GM18498 (cell line): ENCODE data around the gene IDH3G.
"Not testable (repeated sequence)": the region's sequence is repeated elsewhere in the genome, so short reads cannot be mapped to it uniquely, and the experiment has no call there.

ENCODE experiments used
- ATAC-seq: cut with Tn5 transposase; IDR thresholded peaks from one replicate; pipeline ENCODE4 v1.9.1; 2021; ENCODE audit warnings: mild to moderate bottlenecking, moderate library complexity; ENCODE audit not compliant: unreplicated experiment

Gene IDH3G

DNA sequence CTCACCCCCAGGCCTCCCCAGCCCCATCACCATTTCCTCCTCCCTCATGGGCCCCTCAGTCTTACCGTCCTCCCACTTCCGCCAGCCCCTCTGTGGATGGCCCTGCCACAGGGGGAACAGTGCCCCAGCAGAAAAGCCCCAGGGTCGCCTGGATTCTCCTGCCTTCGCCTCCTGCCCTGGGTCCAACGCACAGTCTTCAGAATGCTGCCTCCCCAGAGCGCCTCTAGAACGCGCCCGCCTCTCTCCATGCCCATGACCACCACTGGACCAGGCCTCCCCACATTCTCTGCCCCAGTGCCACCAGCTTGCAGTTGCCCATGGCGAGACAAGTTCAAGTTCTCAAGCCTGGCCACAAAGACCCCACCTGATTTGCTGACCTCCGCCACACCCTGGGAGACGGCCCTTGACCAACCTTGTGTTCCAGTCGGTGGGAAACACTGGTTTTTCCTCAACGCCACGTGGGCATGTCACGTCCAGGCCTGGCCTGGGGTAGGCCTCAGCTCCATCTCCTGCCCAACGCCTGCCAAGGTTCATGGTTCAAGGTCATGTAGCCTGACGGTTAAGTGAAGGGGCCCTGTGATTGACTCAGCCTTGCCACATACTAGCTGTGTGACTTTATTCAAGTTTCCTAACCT is 30.8 kb downstream of the IDH3G start:
- no peak for ATAC-seq

- no peak for ATAC-seq
These were observed 31.5 kb downstream of the IDH3G start for GRCh38 chrX:153762626-153763173.

GRCh38 chrX:153761863-153762262 is 32.3 kb downstream of the IDH3G start:
- ATAC-seq, result no peak

GRCh38 chrX:153755136-153755535 is 39.0 kb downstream of the IDH3G start:
- ATAC-seq, result no peak

GRCh38 chrX:153750127-153750774 is 43.9 kb downstream of the IDH3G start:
- no peak for ATAC-seq

GRCh38 chrX:153749017-153749416 is 45.2 kb downstream of the IDH3G start:
- ATAC-seq, result not testable (repeated sequence)

DNA sequence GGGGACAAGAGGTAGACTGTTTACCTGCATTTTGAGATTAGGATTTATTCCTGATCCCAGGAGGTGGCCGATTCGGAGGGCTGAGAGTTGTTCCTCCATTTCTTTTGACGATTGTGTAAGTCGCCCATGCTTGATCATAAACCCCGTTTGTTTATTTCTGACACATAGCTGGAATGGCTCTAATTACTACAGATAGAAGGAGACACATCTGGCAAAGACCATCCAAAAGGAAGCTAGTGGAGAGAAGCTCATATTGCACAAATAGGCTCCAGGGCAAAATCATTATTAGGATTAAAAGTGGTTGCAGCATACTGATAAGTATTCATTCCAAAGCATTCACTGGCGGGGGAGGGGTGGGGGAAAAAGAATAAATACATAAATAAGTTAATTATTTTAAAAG is 47.2 kb downstream of the IDH3G start:
- ATAC-seq, result not testable (repeated sequence)

DNA sequence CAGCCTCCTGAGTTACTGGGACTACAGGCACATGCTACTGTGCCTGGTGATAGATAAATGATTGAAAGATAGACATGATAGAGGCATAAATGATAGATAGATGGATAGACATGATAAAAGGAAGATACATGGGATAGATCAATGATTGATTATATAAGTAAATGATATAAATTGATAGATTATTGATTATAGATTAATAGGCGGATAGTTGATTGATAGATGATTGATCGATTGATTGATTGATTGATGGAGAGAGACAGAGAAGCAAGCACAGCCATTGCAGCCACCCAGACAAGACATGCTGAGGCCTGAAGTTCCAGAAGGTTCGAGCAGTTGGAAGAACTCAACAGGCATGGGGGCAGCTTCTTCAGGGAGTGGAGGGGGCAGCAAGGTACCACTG is 47.8 kb downstream of the IDH3G start:
- ATAC-seq, result no peak

DNA sequence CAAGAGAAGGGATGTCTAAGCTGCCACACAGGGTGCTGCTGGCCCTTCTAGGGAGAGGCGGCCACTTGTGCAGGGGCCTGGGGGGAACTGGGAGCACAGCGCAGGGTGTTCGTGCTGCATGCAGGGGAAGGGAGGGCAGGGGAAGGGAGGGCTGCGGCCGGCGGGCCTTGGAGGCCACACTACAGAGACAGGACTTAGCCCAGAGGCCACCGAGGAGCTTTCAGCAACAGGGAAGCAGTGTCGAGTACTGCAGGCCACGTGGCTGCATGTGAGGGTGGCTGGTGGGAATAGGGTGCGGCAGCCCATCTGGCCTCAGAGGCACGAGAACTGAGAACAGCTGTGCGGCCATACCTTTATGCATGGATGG is 49.1 kb downstream of the IDH3G start:
- not testable (repeated sequence) for ATAC-seq

GRCh38 chrX:153744210-153745066 is 49.7 kb downstream of the IDH3G start:
- ATAC-seq, result no peak

DNA sequence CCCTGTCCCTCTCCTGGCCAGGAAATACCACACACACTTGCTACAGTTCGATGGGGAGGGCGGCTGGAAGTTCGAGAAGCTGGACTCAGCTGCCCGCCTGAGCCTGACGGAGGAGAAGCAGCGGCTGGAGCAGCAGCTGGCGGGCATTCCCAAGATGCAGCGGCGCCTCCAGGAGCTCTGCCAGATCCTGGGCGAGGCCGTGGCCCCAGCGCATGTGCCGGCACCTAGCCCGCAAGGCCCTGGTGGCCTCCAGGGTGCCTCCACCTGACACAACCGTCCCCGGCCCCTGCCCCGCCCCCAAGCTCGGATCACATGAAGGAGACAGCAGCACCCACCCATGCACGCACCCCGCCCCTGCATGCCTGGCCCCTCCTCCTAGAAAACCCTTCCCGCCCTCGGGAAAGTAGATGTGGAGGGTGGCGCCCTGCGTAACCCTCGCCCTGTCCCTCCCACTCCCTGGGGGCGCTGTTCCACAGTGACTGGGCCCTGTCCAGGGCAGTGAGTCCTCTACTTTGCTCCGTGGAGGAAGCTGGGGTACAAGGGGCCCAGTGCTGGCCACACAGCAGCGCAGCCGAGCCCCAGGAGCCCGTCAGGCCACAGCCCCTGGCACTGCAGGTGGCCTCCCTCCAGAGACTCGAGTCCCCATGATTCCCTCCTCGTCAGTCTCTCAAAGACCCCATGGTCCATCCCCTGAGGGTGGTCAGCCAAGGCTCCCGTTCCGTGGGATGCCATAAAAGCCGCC is 50.5 kb downstream of the IDH3G start:
- not testable (repeated sequence) for ATAC-seq

DNA sequence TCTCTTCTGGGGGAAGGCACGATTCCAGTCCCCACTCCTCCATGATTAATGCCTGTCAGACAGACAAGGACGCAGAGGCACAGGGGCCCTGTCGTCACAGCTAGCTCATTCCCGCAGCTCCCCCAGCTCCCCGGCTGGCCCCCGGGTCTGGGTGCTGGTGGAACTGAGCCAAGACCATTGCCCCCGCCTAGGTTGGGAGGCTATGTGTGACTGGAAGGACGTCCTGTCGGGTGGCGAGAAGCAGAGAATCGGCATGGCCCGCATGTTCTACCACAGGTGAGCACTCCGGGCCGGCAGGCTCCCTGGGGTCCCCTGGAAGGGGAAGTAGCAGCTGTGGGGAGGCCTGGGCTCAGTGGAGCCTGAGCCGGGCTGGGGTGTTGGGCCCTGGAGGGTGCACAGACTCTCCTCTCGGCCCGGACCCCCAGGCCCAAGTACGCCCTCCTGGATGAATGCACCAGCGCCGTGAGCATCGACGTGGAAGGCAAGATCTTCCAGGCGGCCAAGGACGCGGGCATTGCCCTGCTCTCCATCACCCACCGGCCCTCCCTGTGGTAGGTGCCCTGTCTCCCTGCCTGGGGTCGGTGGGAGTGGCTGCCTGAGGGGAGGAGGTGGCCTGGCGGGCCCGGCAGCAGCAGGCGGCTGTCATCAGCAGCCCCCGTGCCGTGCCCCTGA is 51.2 kb downstream of the IDH3G start:
- ATAC-seq, result not testable (repeated sequence)

DNA sequence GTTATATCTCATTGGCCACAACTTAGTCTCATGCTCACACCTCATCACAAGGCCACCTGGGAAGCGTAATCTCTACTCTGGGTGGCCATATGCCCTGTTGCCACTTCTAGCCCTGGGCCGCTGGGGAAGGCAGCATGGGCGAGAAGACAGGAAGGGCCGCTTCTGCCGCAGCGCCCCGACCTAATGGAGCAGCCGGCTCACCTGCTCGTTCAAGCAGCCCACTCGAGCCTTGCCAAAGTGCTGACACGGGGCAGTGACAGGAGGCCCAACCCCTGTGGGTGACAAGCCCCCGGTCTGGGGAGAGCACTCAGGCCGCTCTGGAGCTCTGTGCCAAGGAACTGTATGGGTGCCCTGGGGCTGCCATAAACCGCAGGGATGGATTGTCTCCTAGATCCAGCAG is 52.1 kb downstream of the IDH3G start:
- ATAC-seq, result not testable (repeated sequence)

- no peak for ATAC-seq
These were observed 52.7 kb downstream of the IDH3G start for GRCh38 chrX:153741446-153741845.

- no peak for ATAC-seq
These were observed 53.4 kb downstream of the IDH3G start for GRCh38 chrX:153740631-153741222.

GRCh38 chrX:153739754-153740486 is 54.3 kb downstream of the IDH3G start:
- no peak for ATAC-seq

DNA sequence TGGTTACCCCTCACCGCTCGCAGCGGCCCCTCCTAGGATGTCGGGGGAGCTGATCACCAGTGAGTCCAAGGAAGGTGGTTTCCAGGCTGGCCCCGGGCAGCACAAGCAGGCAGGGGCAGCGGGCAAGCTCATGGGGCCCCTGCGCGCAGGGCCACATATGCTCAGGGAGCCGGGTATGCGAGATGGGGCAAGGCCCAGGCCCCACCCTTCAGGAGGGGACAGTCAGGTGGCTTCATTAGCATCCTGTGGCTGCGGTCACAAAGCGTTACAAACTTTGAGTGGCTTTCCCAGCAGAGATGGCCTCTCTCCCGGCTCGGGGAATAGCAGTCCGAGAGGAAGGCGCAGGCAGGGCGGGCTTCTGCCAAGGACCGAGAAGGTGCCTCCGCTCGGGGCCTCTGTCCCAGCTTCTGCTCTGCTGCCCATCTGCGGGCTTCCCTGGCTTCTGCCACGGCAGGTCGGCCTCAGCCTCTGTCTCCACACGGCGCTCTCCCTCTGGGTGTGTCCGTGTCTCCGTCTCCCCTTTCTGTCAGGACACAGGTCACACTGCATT is 56.0 kb downstream of the IDH3G start:
- no peak for ATAC-seq

DNA sequence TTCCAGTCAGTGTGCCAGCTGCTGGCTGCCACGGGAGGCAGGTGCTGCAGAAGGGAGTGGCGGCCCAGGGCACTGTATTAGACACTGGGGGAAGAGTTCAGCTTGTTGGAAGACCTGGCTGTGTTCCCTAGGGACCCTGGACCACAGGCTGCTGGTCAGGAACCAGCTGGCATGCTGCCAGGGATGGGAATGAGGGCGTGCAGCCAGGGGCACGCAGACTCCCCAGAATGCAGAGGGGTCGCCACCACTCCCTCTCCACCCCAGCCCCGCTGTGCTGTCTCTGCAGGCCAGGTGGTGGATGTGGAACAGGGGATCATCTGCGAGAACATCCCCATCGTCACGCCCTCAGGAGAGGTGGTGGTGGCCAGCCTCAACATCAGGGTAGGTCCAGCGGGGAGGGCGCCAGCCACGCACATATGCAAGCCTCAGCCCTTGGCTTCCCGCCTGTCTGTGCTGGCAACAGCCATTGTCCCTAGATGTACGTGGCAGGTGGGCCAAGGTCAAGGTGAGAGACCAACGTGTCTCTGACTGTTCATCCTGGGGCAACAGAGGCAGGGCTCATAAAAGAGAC is 57.2 kb downstream of the IDH3G start:
- ATAC-seq, result no peak
